Stimulated activated CD4-positive, alpha-beta T cell treated with anti-CD3 and anti-CD28 coated beads, Interleukin-15, amount 100 ng/mL, for 48 hours (primary cell): ENCODE data around the gene MMP14.
"Not testable (repeated sequence)": the region's sequence is repeated elsewhere in the genome, so short reads cannot be mapped to it uniquely, and the experiment has no call there.

Source experiments
- DNase-seq, 2 donors: peaks; one replicate each; pipeline ENCODE4 v3.0.0-alpha.2; 2020; ENCODE audit warnings: low read depth in 2 of 2

Gene MMP14

GRCh38 chr14:22836301-22837113 lies at the start of gene MMP14:
MMP14 (plus strand) TSS chr14:22836585; CDS start chr14:22836818, 233 bp downstream.
- DNase-seq = no peak

GRCh38 chr14:22786685-22787084 lies 49.7 kb upstream of the MMP14 start:
- DNase-seq = no peak

- no peak for DNase-seq
Observed at GRCh38 chr14:22791301-22791700, 45.1 kb upstream of the MMP14 start.

- no peak for DNase-seq
Observed at GRCh38 chr14:22792158-22792557, 44.2 kb upstream of the MMP14 start.

GRCh38 chr14:22793550-22793949 lies 42.8 kb upstream of the MMP14 start:
- DNase-seq = not testable (repeated sequence)

GRCh38 chr14:22793976-22794375 lies 42.4 kb upstream of the MMP14 start:
- DNase-seq = no peak

GRCh38 chr14:22794551-22794951 lies 41.8 kb upstream of the MMP14 start:
- no peak for DNase-seq

GRCh38 chr14:22796087-22796707 lies 40.2 kb upstream of the MMP14 start:
- no peak for DNase-seq

- no peak for DNase-seq
Observed at GRCh38 chr14:22797017-22797917, 39.1 kb upstream of the MMP14 start.

GRCh38 chr14:22798528-22798927 lies 37.9 kb upstream of the MMP14 start:
- DNase-seq = no peak

GRCh38 chr14:22800346-22800745 lies 36.0 kb upstream of the MMP14 start:
- DNase-seq = no peak

- DNase-seq = no peak
Observed at GRCh38 chr14:22801716-22802115, 34.7 kb upstream of the MMP14 start.

GRCh38 chr14:22802860-22803686 lies 33.3 kb upstream of the MMP14 start:
- no peak for DNase-seq

- DNase-seq = no peak
Observed at GRCh38 chr14:22803687-22803974, 32.8 kb upstream of the MMP14 start.

- not testable (repeated sequence) for DNase-seq
Observed at GRCh38 chr14:22805235-22805634, 31.1 kb upstream of the MMP14 start.

GRCh38 chr14:22807432-22808087 lies 28.8 kb upstream of the MMP14 start:
- no peak for DNase-seq

GRCh38 chr14:22808388-22809209 lies 27.8 kb upstream of the MMP14 start:
- no peak for DNase-seq

- no peak for DNase-seq
Observed at GRCh38 chr14:22811722-22812121, 24.7 kb upstream of the MMP14 start.

GRCh38 chr14:22812744-22813143 lies 23.6 kb upstream of the MMP14 start:
- no peak for DNase-seq

- no peak for DNase-seq
Observed at GRCh38 chr14:22813145-22813544, 23.2 kb upstream of the MMP14 start.
